ENCODE measurements around the gene LGALS7. TPM values are rescaled to one million over a fixed set of nuclear protein-coding genes. Genes with fewer than 3 reads are reported as not detected.

The LGALS7 gene
- total and polyA plus RNA-seq, 2 of the 8 experiments (the other 6 are each of a cell fraction or from before 2014, with no cell fraction given) = 0.32 TPM; not detected in 1

GRCh38 chr19:38737281-38737865 lies 35.9 kb downstream of the LGALS7 start:
- Histone ChIP-seq H4K8ac (ENCODE audit: extremely low read depth, insufficient read depth, low read length) (peak overlapping the region; percentile 72; the same call in 1 of the 2 replicates), H2BK20ac (ENCODE audit: low read length) (no peak overlapping the region), H3K4me1 (replicated peaks in 1 of 4; ENCODE audit: control insufficient read depth in 3 of 4, insufficient read depth in 4 of 4, low read length in 3 of 4) (peaks cover 0 to 15% (median 10%) of the 10 kb centered on the region in 4 experiments; a peak in 6 of 7 replicates), H3K27ac (ENCODE audit: low read depth, low read length) (no peak overlapping the region), H4K20me1 (replicated peaks in 1 of 2; ENCODE audit: control insufficient read depth in 1 of 2, insufficient read depth in 2 of 2, low read length in 2 of 2) (peaks cover 0 to 3% of the 10 kb centered on the region in 2 experiments), H3K36me3 (ENCODE audit: control insufficient read depth in 2 of 4, insufficient read depth in 4 of 4, low read length in 3 of 4) (no peaks in the 10 kb centered on the region), H2BK15ac (ENCODE audit: low read length) (no peak overlapping the region), H2BK12ac (ENCODE audit: low read depth, low read length) (peak overlapping the region; percentile 39; the same call in 1 of the 2 replicates), H3K4me2 (ENCODE audit: insufficient read depth in 1 of 2, low read depth in 2 of 2, low read length in 2 of 2) (peak overlapping the region; percentile 33 to 65; a peak in 2 of 4 replicates), H3K9me3 (ENCODE audit: insufficient read depth in 2 of 2, low read depth in 1 of 2, low read length in 1 of 2) (peaks cover 0 to 3% of the 10 kb centered on the region in 2 experiments; a peak in 1 of 4 replicates), H3K27me3 (replicated peaks in 1 of 4; ENCODE audit: control insufficient read depth in 3 of 4, extremely low read depth in 1 of 4, insufficient read depth in 3 of 4, low read length in 3 of 4) (peaks cover 4 to 16% (median 13%) of the 10 kb centered on the region in 4 experiments), H4K5ac (ENCODE audit: insufficient read length, low read depth, low read length) (no peak overlapping the region), H3K9ac (replicated peaks in 1 of 4; ENCODE audit: extremely low read depth in 1 of 4, low read depth in 3 of 4, low read length in 3 of 4) (no peak overlapping the region), H3K4me3 (ENCODE audit: extremely low read depth in 1 of 4, insufficient read depth in 2 of 4, low read depth in 3 of 4, low read length in 4 of 4) (peak overlapping the region in 1 of 4 experiments; percentile 34; a peak in 1 of 8 replicates), H3K4ac (replicated peaks; ENCODE audit: insufficient read length, low read depth, low read length) (no peak overlapping the region), H2BK5ac (ENCODE audit: low read depth, low read length) (no peak overlapping the region), H3K23ac (ENCODE audit: insufficient read length) (no peak overlapping the region), H3K79me2 (ENCODE audit: control insufficient read depth in 1 of 2, insufficient read depth in 2 of 2, low read length in 2 of 2) (no peaks in the 10 kb centered on the region), H2AK5ac (ENCODE audit: low read depth, low read length) (no peak overlapping the region), H3K14ac (ENCODE audit: insufficient read length) (no peak overlapping the region), H2BK120ac (replicated peaks; ENCODE audit: low read depth, low read length) (no peak overlapping the region), H4K91ac (replicated peaks; ENCODE audit: insufficient read length, low read length) (peak overlapping the region; percentile 69), H3K56ac (replicated peaks; ENCODE audit: insufficient read length, low read depth, low read length) (no peak overlapping the region), H3K23me2 (ENCODE audit: low read depth, low read length) (peaks cover 10% of the 10 kb centered on the region; the same call in 1 of the 2 replicates), H3K79me1 (ENCODE audit: low read depth, low read length) (peaks cover 2% of the 10 kb centered on the region), H3K18ac (ENCODE audit: extremely low read depth, low read length) (no peak overlapping the region; the same call in 1 of the 2 replicates), H2AFZ (ENCODE audit: low read length) (no peak overlapping the region)
- DNase-seq (ENCODE audit: low read depth in 1 of 2, low spot score in 2 of 2) (no peak), FAIRE-seq (no peak)
- ChIA-PET POLR2A (ENCODE audit: partially characterized antibody) (interaction anchor here (1.0 to 1.6 kb wide), 6 partner anchors 32 to 114 kb away, joined by 3 to 6 read pairs (median 4); no protein-coding TSS in a partner anchor), CTCF (ENCODE audit: partially characterized antibody) (interaction anchor here (0.6 to 1.7 kb wide), 6 partner anchors 32 to 203 kb away, joined by 3 to 5 read pairs (median 4); no protein-coding TSS in a partner anchor)
- WGBS, 2 experiments (ENCODE audit: extremely low coverage in 1 of 2, insufficient coverage in 1 of 2, insufficient read length in 1 of 2, insufficient replicate concordance in 2 of 2, low coverage in 1 of 2, low lambda C conversion rate in 2 of 2, missing lambda C conversion rate in 1 of 2) = 86% methylated on average over 22 of the region's 22 CpGs; no CpG with 5 or more reads in 1 of the 2 experiments
- TF ChIP-seq CTBP2 (IDR thresholded peaks at IDR 0.05; ENCODE audit: borderline replicate concordance, insufficient read depth, insufficient read length, low read length) = no peak
- no peak for TF ChIP-seq KDM1A (IDR thresholded peaks at IDR 0.05; ENCODE audit: borderline replicate concordance, low read length)
- TF ChIP-seq CTCF (IDR thresholded peaks at IDR 0.05; ENCODE audit: control extremely low read depth in 1 of 3, insufficient read depth in 1 of 3, low read depth in 1 of 3, low read length in 3 of 3) = no peak
- TF ChIP-seq TEAD4 (IDR thresholded peaks at IDR 0.05; ENCODE audit: low read depth, low read length) = no peak
- TF ChIP-seq USF2 (IDR thresholded peaks at IDR 0.05; ENCODE audit: low read length) = no peak
- no peak for TF ChIP-seq MAX (IDR thresholded peaks at IDR 0.05)
- no peak for TF ChIP-seq POU5F1 (IDR thresholded peaks at IDR 0.05; ENCODE audit: low read depth, low read length)
- no peak for TF ChIP-seq RFX5 (IDR thresholded peaks at IDR 0.05; ENCODE audit: borderline replicate concordance, low read depth, low read length)

Data from H1 (cell line).